Gastrocnemius medialis (tissue), 4 donors: ENCODE measurements around the gene ACY1. TPM values are rescaled to one million over a fixed set of nuclear protein-coding genes. Genes with fewer than 3 reads are reported as not detected.
A peak's percentile ranks its signal among the peaks of the same experiment; 100 is the strongest.

Experiments used
- ATAC-seq, 2 donors: fragments of 150-250 bp; one replicate each; pipeline ENCODE4 v1.9.1; 2016
- DNase-seq, 2 donors: peaks; one replicate each; pipeline ENCODE4 v3.0.0-alpha.2; 2019
- H3K27ac ChIP-seq, 4 donors: fragments of 200-600 bp; sonication (generic); 1 replicate in 1 of 4; 2 replicates in 3 of 4; pipeline ENCODE4 v1.5.1; 2016 to 2018; ENCODE audit warnings: mild to moderate bottlenecking in 2 of 4, moderate library complexity in 1 of 4
- H3K27me3 ChIP-seq, 3 donors: fragments of 200-600 bp; sonication (generic) in 2 of 3; 1 replicate in 1 of 3; 2 replicates in 2 of 3; pipeline versions ENCODE4 v1.5.1 to v1.6.0; 2016 to 2019; ENCODE audit warnings: mild to moderate bottlenecking in 1 of 3, moderate library complexity in 1 of 3
- H3K36me3 ChIP-seq, 2 donors: fragments of 200-600 bp; sonication (generic) in 1 of 2; one replicate each; pipeline ENCODE4 v1.5.1; 2017 to 2018
- H3K4me1 ChIP-seq, 2 donors: fragments of 200-600 bp; sonication (generic) in 1 of 2; one replicate each; pipeline ENCODE4 v1.5.1; 2016 to 2017; ENCODE audit warnings: mild to moderate bottlenecking in 2 of 2
- H3K4me3 ChIP-seq, 4 donors: fragments of 200-600 bp; sonication (generic) in 3 of 4; 1 replicate in 1 of 4; 2 replicates in 3 of 4; pipeline ENCODE4 v1.5.1; 2016 to 2019; ENCODE audit warnings: mild to moderate bottlenecking in 2 of 4
- H3K9me3 ChIP-seq, 3 donors: fragments of 200-600 bp; sonication (generic) in 2 of 3; 1 replicate in 1 of 3; 2 replicates in 2 of 3; pipeline ENCODE4 v1.5.1; 2016 to 2019
- POLR2A ChIP-seq, 2 donors: fragments of 450-650 bp; IDR thresholded peaks; one replicate each; pipeline ENCODE4 v1.6.1; 2017; ENCODE audit warnings: antibody characterized with exemption in 2 of 2, mild to moderate bottlenecking in 2 of 2, moderate library complexity in 2 of 2
- in situ Hi-C, 4 donors: fragments of 200-750 bp; cut with MboI; loops; one replicate each; pipeline versions ENCODE4 v1.15.0 to v1.8.0; 2017; ENCODE audit warnings: low sequenced_read_pairs in 4 of 4
- intact Hi-C: fragments of 100-400 bp; cut with DNase I; formaldehyde crosslinking; loops from one replicate; pipeline ENCODE4 v1.15.1; 2023; ENCODE audit warnings: low total_unique reads
- total RNA-seq, 4 donors: library from RNA; depleted of rRNA; stranded (reverse); fragments of >200 nt; gene quantifications; one replicate each; pipeline versions ENCODE4 v1.1.0 to v1.2.3, GENCODE V29; 2016
- TF ChIP-seq, protein P1 (sequence below), 5 experiments: fragments of 450-650 bp in 3 of 5; fragments of 200-600 bp in 2 of 5; sonication (generic) in 2 of 5; IDR thresholded peaks in 4 of 5; conservative IDR thresholded peaks in 1 of 5; 1 replicate in 4 of 5; 2 replicates in 1 of 5; pipeline ENCODE4 v1.5.1; 2016 to 2019; ENCODE audit warnings: antibody characterized with exemption in 5 of 5, mild to moderate bottlenecking in 3 of 5, moderate library complexity in 3 of 5

ACY1 gene
- total RNA-seq, 4 donors from 2014 or later: 33.5 to 79.3 (median 43.2) TPM

GRCh38 chr3:51941463-51941797 is 41.9 kb upstream of the ACY1 start:
- intact Hi-C loops: no loop called here
- in situ Hi-C loops: loop anchor here in 2 of 4 donors (10.0 kb wide), 1 partner anchor 53 kb away; the partner anchor contains the start of gene RPL29 (in 2 of the 2)
- ATAC-seq (peak in 1 of 2 donors; percentile 2), DNase-seq (no peak)
- H3K27me3 ChIP-seq: no peaks in the 10 kb centered on the region
- peaks cover 0 to 35% of the 10 kb centered on the region in 2 donors for H3K36me3 ChIP-seq
- H3K4me1 ChIP-seq: peaks cover 23 to 29% of the 10 kb centered on the region in 2 donors
- no peak for TF ChIP-seq POLR2A (IDR thresholded peaks at IDR 0.05)
- TF ChIP-seq, protein P1, sequence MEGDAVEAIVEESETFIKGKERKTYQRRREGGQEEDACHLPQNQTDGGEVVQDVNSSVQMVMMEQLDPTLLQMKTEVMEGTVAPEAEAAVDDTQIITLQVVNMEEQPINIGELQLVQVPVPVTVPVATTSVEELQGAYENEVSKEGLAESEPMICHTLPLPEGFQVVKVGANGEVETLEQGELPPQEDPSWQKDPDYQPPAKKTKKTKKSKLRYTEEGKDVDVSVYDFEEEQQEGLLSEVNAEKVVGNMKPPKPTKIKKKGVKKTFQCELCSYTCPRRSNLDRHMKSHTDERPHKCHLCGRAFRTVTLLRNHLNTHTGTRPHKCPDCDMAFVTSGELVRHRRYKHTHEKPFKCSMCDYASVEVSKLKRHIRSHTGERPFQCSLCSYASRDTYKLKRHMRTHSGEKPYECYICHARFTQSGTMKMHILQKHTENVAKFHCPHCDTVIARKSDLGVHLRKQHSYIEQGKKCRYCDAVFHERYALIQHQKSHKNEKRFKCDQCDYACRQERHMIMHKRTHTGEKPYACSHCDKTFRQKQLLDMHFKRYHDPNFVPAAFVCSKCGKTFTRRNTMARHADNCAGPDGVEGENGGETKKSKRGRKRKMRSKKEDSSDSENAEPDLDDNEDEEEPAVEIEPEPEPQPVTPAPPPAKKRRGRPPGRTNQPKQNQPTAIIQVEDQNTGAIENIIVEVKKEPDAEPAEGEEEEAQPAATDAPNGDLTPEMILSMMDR (IDR thresholded peaks at IDR 0.05 in 4 of 5, conservative IDR thresholded peaks at IDR 0.05 in 1 of 5): no peak
- no peaks in the 10 kb centered on the region for H3K9me3 ChIP-seq
- H3K4me3 ChIP-seq: peak overlapping the region; percentile 83 to 94 (median 90)
- H3K27ac ChIP-seq: peak overlapping the region; percentile 88 to 96 (median 91)

DNA sequence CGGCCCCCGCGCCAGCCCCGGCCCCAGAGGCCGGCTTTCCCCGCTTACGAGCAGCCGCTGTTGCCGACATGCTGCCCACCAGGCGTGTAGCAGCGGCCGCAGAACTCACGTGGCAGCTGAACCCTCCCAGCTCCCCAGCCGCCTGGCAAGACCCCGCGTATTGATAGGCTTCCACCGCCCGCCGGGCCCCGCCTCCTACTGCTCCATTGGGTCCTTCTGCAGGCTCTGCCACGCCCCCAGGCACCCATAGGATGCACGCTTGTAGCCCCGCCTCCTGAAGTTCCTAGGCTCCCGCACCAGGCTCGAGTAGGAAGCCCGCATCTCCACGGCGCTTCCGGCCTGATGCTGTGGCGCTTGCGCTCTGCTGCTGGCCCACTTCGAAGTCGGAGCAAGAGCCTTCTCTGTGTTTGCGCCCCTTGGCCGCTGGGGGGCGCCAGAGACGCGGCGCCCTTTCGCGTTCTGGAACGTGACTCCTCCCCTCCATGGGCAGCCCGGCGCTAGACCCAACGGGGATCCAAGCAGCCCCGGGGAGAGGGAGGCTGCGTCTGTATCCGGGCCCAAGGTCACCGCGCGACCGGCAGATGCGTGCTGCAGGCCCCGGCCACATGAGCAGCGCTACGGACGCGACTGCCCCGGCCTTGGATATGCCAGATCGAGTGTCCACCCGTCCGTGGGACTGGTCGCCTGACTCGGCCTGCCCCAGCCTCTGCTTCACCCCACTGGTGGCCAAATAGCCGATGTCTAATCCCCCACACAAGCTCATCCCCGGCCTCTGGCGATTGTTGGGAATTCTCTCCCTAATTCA is 41.3 kb upstream of the ACY1 start, which contains the start of the genes PARP3 and RRP9:
TSS of gene PARP3 (plus strand) at position 566 of the 805 bp plus-strand sequence. CDS start 993 bp downstream, outside the sequence.
TSS of gene RRP9 (minus strand) at position 107 of the 805 bp plus-strand sequence. CDS start at position 70, 37 bp downstream.
- Histone ChIP-seq H3K36me3 (peaks cover 0 to 29% of the 10 kb centered on the region in 2 donors), H3K9me3 (no peaks in the 10 kb centered on the region), H3K27me3 (no peaks in the 10 kb centered on the region), H3K4me1 (peaks cover 23 to 29% of the 10 kb centered on the region in 2 donors), H3K27ac (peak within 1 kb of the TSS; percentile 92 to 100 (median 95)), H3K4me3 (peak within 1 kb of the TSS; percentile 83 to 94 (median 90))
- intact Hi-C loops: loop anchor here (1.0 kb wide), 4 partner anchors 14 to 212 kb away; partner anchors contain the start of genes ABHD14B, DUSP7 and POC1A
- ATAC-seq (peak; percentile 90 to 94), DNase-seq (peak; percentile 100)
- in situ Hi-C loops: loop anchor here in 2 of 4 donors (10.0 kb wide), 1 partner anchor 53 kb away; the partner anchor contains the start of gene RPL29 (in 2 of the 2)
- TF ChIP-seq, protein P1 (IDR thresholded peaks at IDR 0.05 in 4 of 5, conservative IDR thresholded peaks at IDR 0.05 in 1 of 5): peak; percentile 98 to 100 (median 100)
- TF ChIP-seq POLR2A (IDR thresholded peaks at IDR 0.05): peak; percentile 75 to 81

- no peaks in the 10 kb centered on the region for H3K27me3 ChIP-seq
- H3K9me3 ChIP-seq: no peaks in the 10 kb centered on the region
- TF ChIP-seq, protein P1 (IDR thresholded peaks at IDR 0.05 in 4 of 5, conservative IDR thresholded peaks at IDR 0.05 in 1 of 5): no peak
- TF ChIP-seq POLR2A (IDR thresholded peaks at IDR 0.05): peak in 1 of 2 donors; percentile 29
- peak overlapping the region; percentile 52 to 88 (median 66) for H3K4me3 ChIP-seq
- H3K4me1 ChIP-seq: peaks cover 23 to 29% of the 10 kb centered on the region in 2 donors
- peak overlapping the region; percentile 92 to 100 (median 95) for H3K27ac ChIP-seq
- H3K36me3 ChIP-seq: peaks cover 0 to 26% of the 10 kb centered on the region in 2 donors
- DNase-seq (peak in 1 of 2 donors; percentile 72), ATAC-seq (peak; percentile 42 to 58)
- in situ Hi-C loops: loop anchor here in 2 of 4 donors (10.0 kb wide), 1 partner anchor 52 kb away; the partner anchor contains the start of gene RPL29 (in 2 of the 2)
- intact Hi-C loops: loop anchor here (1.0 kb wide), 4 partner anchors 13 to 211 kb away; partner anchors contain the start of genes ABHD14B, DUSP7 and POC1A
These were observed 40.5 kb upstream of the ACY1 start for GRCh38 chr3:51942603-51943450.
